GM18861 (cell line): ENCODE results near the gene STK35.

ENCODE experiments used
- ATAC-seq: cut with Tn5 transposase; IDR thresholded peaks from one replicate; pipeline ENCODE4 v1.9.1; 2021; ENCODE audit not compliant: unreplicated experiment

The STK35 gene

GRCh38 chr20:2101057-2101864 is at the start of gene STK35:
TSS of gene STK35 (plus strand) at chr20:2101827. CDS start at chr20:2101882, 55 bp downstream.
- ATAC-seq: peak; percentile 35

DNA sequence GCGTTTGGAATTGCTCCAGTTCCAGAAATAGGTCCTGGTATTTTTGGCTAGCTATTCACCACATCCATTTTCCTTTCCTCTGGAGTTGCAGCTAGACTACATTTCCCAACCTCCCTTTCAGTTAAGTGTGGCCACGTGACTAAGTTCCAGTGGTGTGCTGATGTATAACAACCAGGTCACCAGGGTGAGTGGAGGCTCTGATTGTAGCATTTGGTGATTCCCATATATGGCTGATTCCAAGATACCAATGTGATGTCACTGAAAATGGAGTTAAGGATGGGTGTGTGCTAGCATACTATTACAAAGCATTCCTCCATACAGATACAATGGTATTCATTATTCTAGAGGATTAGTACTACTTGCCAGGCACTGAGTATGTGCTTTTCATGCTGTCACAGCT is 49.7 kb upstream of the STK35 start:
- no peak for ATAC-seq

DNA sequence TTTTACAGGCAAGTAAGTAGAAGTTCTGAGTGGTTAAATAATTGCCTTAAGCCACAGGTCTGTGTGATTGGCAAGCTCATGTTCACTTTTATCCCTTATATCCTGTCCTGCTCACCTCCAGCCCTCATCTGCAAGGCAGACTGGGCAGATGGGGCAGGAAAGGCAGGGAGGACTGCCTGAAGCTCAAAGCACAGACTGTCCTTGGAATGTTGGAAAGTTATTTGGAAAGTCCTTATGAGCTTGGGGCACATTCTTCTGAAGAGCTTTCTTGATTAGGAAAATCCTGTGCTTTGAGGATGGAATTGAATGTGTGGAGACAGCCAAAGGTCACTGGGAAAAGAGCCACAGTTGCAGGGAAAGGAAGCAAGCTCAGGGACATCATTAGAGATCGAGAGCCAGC is 48.9 kb upstream of the STK35 start:
- no peak for ATAC-seq

DNA sequence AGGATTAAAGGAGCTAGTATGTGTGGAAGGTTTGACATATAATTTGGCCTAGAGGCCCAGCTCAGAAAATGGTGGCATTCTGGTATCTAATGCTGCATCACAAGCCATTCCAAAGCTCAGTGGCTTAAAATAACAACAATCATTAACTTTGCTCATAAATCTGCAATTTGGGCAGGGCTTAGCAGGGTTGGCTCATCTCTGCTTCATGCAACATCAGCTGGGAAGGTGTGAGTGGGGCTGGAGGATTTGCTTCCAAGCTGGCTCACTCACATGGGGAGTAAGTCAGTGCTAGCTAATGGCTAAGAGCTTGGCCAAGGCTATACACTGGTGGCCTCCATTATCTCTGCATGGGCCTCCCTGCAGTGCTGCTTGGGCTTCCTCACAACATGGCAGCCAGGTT is 48.0 kb upstream of the STK35 start:
- ATAC-seq: no peak

DNA sequence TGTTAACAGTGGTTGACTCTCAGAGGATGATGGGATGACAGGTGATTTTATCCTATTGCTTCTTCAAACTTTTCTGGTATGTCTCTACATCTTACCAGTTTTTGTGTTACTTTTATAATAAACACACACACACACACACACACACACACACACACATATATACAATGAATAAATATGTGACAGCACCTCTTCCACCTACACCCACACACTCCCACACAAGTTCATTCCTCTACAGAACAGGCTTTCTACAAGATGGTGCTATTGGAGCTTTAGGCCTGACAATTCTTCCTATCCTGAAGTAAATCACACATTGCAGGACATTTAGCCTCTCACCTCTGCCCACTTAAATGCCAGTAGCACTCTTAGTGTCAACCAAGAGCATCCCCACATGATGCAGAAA is 46.7 kb upstream of the STK35 start:
- ATAC-seq: no peak

- ATAC-seq: no peak
These were observed 42.2 kb upstream of the STK35 start for GRCh38 chr20:2059411-2059810.

DNA sequence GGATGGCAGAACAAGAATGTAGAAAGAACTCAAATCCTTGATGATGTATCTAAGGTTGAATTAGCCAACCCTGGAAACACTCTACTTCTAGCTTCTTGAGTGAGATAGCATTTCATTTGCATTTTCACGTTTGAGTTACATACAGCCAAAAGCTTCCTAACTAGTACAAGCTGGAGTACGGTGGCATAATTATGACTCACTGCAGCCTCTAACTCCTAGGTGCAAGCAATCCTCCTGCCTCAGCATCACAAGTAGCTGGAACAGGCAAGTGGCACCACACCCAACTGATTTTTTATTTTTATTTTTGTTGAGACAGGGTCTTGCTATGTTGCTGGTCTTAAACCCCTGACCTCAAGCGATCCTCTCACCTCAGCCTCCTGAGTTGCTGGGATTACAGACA is 36.5 kb upstream of the STK35 start:
- no peak for ATAC-seq

DNA sequence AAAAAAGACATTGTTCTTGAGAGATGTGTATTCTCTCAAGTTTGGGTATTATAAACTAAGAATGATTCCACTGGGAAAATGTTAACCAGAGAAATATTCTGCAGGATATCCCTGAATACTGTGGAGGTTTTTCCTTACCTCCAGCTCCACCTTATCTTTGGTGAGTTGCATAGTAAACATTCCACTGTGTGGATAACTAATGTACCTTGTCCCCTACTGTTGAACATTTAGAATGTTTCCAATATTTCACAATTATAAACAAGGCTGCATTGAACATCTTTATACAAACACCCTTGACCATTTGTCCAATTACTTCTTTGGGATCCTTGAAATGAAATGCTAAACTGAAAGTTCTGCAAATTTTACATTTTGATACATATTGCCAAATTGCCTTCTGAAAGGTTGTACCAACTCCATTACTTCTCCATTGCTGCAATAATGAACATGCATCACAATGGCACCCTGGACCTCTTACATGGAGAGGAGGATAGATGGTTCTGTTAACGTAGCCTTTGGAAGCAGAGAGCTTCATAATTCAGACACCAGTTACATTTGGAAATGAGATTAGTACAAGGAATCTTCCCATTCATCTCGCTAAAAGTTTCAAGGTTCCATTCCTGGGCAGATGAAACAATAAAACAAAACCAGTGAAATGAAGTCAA is 35.0 kb upstream of the STK35 start:
- no peak for ATAC-seq

- no peak for ATAC-seq
These were observed 20.9 kb upstream of the STK35 start for GRCh38 chr20:2080532-2081224.

- ATAC-seq: no peak
These were observed 16.9 kb upstream of the STK35 start for GRCh38 chr20:2084703-2085102.

GRCh38 chr20:2086177-2086979 is 15.2 kb upstream of the STK35 start:
- ATAC-seq: no peak

- ATAC-seq: no peak
These were observed 14.6 kb upstream of the STK35 start for GRCh38 chr20:2086980-2087377.

DNA sequence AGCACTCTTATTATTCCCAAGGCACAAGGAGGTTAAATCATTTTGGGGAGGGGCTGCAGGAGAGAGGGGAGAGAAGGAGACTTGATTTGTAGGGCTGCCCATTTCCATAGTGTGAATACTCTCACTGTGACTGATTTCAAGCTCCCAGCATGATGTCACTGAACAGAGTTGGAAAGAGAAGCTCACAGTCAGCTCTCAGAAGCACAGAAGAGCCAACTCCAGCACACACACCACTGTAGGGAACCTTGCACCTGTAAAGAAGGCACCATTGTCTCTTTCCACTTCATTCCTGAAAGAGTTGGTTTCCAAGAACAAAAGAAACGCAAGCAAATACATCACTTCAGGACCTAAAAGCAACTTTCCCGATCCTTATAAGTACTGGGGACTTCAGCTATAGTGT is 12.7 kb upstream of the STK35 start:
- no peak for ATAC-seq

- no peak for ATAC-seq
These were observed 12.2 kb upstream of the STK35 start for GRCh38 chr20:2089447-2089846.

- no peak for ATAC-seq
These were observed 8.4 kb upstream of the STK35 start for GRCh38 chr20:2093159-2093781.

DNA sequence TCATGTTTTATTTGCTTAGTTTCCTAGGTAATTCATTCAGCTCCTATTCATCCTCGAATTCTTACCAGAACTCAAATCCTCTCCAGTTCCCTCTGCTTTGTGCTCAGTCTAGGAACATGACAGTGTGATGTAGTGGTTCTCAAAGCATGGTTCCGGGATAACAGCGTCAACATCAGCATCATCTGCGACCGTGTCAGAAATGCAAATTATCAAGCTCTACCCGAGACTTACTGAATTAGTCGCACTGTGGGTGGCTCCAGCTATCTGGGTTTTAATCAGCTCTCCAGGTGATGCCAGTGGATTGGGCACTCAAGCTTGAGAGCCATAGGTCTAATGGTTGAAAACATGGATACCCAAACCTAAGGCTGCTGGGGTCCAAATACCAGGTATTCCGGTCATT is 7.7 kb upstream of the STK35 start:
- no peak for ATAC-seq

DNA sequence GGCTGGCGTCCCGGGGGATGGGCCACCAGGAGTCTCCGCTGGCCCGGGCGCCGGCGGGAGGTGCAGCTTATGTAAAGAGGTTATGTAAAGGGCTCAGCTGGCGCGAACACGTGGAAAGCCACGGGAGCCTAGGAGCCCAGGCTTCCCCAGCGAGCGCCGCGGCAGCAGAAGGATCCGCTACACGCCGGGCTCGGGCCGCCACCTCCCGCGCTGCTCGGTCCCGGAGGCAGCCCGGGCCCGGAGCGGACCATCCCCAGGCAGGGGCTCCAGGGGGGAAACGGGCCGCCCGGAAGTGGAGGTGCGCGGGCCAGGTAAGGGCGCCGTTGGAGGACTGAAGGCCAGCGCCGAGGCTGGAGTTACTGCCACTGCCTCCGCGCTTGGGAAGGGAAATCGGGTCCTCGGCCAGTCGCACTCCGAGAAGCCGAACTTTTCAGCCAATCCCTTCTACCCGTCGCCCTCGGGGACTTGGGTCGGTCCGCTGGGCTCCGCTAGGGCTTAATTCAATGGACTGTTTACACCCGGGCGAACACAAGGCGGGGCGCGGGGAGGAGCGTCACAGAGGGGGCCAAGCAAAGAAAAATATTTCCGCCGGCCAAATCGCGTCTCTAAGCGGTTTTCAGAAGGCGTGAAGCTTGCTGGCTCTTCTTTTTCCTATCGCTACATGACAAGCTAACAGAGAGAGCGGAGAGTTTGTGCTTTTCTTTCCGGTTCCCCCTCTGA is 398 bp downstream of the STK35 start:
- peak; percentile 55 for ATAC-seq

DNA sequence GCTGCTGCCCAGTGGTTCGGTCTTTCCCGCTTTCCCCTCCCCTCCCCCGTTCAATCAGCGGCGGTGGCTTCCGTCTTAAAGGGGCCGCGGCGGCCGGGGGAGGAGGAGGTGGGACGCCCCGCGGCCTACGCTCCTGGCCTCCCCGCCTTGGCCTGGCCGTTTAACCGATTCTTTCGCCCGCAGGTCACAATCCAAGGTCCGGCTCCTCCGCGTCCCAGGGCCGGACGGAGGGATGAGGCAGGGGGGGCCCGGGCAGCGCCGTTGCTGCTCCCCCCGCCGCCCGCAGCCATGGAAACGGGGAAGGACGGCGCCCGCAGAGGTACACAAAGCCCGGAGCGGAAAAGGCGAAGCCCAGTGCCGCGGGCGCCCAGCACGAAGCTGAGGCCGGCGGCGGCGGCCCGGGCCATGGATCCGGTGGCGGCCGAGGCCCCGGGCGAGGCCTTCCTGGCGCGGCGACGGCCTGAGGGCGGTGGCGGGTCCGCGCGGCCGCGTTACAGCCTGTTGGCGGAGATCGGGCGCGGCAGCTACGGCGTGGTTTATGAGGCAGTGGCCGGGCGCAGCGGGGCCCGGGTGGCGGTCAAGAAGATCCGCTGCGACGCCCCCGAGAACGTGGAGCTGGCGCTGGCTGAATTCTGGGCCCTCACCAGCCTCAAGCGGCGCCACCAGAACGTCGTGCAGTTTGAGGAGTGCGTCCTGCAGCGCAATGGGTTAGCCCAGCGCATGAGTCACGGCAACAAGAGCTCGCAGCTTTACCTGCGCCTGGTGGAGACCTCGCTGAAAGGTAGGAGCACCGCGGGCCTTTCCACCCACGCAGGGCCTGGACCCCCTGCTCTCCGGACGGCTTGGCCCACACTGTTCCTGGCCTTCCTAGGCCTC is 1.2 kb downstream of the STK35 start:
- peak; percentile 45 for ATAC-seq
